GM18867 (cell line): ENCODE measurements around the gene ZMPSTE24.
"Not testable (repeated sequence)": the region's sequence is repeated elsewhere in the genome, so short reads cannot be mapped to it uniquely, and the experiment has no call there.

Experiments used
- ATAC-seq: cut with Tn5 transposase; IDR thresholded peaks from one replicate; pipeline ENCODE4 v1.9.1; 2021; ENCODE audit warnings: mild to moderate bottlenecking, moderate library complexity; ENCODE audit not compliant: unreplicated experiment

The ZMPSTE24 gene

DNA sequence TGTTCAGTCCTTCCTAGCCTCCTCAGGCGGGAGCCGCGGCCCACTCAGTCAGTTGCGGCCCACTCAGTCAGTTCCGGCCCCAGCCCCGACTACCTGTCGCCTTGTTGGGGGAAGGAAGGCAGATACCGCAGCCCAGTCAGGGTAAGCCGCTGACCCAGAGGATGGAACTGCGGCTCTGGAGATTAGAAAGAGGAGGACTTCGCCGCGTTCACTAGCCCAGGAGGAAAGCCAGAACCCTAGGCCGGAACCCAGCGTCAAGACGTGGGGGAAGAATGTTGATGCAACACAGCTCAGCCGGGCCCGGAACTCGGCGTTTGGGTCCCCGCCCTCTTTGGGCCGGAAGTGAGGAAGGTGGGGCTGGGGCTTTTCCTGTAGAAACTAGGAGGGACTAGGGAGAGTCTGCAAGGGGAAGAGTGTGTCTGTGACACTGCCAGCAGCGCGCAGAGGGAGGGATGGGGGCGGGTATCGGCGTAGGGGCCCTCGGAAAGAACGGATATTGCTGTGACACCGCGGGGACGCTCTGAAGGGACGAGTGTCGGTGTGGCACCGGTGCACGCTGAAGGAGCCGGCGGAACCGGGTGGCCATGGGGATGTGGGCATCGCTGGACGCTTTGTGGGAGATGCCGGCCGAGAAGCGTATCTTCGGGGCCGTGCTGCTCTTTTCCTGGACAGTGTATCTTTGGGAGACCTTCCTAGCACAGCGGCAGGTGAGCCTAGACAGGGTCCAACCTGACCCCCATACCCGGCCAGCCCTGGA is at the start of gene ZMPSTE24:
ZMPSTE24 (plus strand) TSS at position 549 of the 757 bp plus-strand sequence; CDS start at position 585, 36 bp downstream.
- peak; percentile 89 for ATAC-seq

DNA sequence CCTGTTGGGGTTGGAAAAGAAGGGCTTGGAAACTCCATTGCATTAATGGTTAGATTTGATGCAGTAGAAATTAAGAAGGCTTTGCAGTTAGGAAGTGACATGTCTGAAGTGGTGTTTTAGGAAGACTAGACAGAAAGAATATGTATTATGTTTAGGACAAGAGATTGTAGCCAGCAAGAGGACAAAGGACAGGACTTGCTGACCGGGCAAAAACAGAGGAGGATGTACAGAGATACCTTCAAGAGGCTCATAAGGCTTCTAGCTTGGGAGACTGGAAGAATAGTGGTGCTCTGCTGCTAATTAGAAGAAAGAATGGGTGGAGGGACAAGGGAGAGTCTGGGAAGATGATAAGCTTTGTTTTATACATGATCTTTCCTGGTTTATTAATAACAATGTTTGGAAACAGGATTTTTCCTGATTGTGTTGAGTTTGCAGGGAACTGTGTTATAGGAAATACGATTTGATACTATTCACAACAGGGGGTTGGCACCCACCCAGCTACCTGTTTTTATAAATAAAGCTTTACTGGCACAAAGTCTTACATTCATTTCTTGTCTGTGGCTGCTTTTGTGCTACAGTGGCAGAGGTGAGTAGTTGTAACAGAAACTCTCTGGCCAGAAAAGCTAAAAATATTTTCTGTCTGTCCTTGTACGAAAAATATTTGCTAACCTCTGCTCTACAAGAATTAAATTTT is 47.4 kb upstream of the ZMPSTE24 start:
- no peak for ATAC-seq

DNA sequence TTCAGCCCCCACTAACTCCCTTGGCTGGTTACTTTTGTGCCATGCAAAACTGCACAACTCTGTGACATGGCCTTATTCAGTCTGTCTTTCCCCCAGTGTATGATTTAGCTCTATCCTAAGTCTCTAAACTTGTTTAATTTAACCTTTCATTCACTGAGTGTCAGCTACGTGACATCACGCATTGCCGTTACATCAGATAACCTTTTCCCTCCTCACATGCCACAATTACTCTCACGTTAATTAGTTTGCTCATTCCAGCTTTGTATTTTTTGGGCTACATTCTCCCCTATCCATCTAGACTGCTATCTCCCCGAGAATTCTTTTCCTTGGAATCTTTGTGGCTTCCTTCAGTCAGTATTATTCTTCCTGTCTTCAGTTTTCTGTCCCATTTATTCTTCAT is 39.7 kb upstream of the ZMPSTE24 start:
- no peak for ATAC-seq

DNA sequence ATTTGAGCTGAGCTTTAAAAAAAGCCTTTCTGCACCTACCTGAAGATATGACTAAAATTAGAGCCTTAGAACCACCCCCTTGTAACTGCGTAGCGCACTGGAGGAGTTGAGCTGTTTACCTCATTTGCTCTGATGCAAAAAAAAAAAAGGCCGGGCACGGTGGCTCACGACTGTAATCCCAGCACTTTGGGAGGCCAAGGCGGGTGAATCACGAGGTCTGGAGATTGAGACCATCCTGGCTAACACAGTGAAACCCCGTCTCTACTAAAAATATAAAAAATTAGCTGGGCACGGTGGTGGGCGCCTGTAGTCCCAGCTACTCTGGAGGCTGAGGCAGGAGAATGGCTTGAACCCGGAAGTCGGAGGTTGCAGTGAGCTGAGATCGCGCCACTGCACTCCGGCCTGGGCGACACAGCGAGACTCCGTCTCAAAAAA is 36.5 kb upstream of the ZMPSTE24 start:
- not testable (repeated sequence) for ATAC-seq

DNA sequence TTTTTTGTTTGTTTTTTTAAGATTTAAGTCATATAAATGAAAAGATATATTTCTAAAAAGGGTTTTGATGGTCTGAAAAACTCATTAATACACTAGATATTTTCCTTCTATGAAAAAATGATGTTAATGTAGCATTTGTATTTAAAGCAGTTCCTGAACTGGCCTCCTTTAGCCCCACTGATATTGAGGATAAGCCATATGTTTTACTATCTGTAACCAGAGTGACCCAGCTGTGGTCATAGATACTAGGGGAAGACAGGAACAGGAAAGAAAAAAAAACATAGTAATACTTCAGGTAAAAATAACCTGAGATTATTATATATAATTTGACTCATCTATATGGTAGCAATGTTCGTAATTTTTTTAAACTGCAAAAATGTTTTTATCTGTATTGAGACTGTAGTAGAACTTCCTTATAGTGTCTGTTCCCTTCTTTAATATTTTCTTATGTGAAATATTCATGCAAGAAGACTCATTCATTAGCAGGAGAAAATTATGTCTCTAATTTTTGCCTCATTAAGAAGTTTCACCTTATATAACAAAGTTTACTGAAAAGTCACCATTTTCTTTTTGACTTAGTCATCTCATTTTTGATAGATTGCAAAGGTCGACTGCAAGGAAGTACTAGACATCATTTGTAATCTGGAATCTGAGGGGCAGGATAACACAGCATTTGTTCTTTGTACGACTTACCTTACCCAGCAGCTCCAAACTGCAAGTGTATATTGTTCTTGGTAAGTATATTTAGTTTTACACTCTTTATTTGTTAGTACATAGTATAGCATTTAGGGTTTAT is 35.9 kb upstream of the ZMPSTE24 start:
- no peak for ATAC-seq

DNA sequence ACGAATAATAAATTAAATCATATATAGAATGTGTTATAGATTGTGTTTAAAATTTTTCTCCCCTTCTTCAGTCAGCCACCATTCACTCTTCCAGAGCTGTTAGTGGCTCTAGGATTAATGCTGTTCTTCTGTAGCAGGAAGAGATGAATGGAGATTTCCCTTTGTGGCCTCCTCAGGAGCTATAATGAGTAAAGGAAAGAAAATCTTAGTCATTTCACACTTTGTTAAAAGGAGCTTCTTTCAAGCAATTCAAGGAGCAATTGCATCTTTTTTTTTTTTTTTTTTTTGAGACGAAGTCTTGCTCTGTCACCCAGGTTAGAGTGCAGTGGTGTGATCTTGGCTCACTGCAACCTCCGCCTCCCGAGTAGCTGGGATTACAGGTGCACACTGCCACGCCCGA is 34.0 kb upstream of the ZMPSTE24 start:
- ATAC-seq: no peak

DNA sequence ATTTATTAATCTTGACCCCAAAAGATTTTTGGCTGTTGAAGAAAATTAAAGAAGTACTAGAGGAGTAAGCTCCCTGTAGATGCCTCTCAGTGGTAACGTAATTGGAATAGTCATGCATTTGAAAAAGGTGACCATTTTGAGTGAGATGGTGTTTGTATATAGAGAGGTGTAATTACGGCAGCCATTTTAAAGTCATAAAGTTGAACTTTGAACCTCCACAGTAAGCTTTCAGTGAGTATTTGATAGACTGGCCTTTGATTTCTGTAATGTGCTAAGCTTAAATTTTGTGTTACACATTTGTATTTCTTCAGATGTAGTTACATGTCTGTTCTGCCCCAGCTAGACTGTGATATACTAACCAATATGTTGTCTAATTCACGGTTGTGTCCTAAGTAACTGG is 31.8 kb upstream of the ZMPSTE24 start:
- no peak for ATAC-seq

DNA sequence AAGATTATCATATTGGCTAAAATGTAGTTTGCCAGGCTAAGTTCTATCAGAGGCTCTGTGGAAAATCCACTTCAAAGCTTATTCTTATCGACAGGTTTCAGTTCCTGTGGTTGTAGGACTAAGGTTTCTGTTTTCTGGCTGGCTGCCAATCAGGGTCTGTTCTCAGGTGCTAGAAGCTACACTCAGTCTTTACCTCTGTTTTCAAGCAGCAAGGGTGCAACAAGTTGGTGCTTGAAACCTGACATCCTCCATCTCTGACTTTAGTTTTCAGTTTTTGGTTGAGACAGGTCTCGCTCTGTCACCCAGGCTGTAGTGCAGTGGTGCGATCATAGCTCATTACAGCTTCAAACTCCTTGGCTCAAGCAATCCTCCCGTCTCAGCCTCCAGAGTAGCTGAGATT is 25.6 kb upstream of the ZMPSTE24 start:
- ATAC-seq: peak; percentile 87

DNA sequence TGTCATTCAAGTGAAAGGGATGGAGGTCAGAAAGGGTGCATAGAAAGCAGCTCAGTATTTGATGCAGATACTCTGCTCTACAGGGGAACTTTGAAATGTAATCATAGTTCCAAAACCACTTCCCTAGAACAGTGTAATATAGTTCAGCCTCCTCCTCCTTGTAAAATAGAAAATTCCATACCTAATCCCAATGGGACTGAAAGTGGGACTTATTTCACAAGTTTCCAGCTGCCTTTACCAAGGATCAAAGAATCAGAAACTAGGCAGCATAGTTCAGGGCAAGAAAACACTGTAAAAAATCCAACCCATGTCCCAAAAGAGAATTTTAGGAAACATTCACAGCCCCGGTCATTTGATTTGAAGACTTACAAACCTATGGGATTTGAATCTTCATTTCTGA is 18.4 kb upstream of the ZMPSTE24 start:
- no peak for ATAC-seq

DNA sequence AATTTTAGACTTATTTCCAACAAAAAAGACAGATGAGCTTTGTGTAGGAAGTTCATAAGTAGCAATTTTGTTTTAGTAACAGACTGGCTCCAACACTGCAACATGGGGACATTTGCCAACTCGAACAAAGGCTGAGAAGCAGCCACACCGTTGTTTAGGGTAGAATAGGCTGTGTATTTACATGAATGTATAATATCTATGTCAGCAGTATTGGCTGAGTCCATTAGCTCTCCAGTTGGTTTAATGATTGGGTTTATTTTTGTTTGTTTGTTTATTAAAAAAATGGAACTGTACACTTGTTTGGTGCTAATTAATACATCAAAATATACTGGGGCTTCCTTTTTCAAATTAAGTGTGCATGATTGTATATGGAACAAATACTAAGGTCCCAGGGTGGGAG is 17.6 kb upstream of the ZMPSTE24 start:
- no peak for ATAC-seq

DNA sequence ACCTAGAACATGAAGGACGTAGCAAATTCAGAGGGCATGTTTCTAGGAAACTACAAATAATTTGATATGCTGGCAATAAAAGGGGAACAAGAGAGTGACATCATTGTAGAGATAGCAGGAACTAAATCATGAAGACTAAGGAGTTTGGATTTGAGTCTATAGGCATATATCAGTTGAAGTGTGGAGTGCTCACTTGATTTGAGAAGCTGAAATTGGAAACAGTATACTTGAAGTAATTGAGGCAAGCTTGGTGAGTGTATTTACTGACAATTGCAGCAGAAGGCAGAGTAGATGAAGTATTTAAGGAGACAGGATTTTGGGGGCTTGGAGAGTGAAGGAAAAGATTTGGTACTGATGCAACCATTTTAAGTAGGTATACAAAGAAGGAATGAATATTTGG is 16.7 kb upstream of the ZMPSTE24 start:
- ATAC-seq: peak; percentile 5

DNA sequence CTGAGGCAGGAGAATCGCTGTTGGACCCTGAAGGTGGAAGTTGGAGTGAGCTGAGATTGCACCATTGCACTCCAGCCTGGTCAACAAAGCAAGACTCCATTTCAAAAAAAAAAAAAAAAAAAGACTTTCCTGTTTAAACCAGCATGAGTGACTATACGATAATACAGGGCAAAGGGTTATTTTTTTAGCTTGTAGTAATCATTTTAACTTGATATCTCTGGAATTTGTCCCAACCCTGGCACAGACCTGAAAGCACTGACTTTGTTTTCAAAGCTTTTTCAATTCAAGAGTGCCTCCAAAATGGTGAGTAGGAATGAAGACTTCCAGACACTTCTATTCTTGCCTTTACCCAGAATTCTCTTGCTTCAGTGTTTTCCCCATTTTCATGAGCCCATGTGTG is 14.7 kb upstream of the ZMPSTE24 start:
- no peak for ATAC-seq

DNA sequence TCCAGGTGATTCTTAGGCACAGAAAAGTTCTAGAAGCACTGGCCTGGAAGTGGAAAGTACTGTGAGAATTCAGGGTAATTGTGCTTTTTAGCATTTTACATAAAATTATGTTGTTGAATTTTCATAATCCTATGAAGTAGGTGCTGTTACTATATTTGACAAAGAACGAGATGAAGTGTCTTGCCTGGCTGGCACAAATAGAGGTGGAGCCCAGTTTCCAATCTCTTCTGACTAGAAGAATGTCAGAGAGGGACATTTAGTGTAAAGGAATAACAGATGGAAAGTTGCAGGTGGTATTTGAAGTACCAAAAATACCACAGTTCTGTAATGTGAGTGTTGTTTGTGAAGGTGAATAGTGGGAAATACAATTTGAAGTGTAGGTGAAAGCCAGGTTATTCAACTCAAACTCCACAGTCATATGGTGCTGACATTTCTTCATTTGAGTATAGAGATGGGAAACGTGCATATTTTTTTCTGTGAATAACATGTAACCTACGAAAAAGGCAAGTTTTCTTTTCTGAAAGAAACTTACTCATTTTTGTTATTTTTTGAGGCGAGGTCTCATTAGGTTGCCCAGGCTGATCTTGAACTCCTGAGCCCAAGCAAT is 13.8 kb upstream of the ZMPSTE24 start:
- no peak for ATAC-seq

DNA sequence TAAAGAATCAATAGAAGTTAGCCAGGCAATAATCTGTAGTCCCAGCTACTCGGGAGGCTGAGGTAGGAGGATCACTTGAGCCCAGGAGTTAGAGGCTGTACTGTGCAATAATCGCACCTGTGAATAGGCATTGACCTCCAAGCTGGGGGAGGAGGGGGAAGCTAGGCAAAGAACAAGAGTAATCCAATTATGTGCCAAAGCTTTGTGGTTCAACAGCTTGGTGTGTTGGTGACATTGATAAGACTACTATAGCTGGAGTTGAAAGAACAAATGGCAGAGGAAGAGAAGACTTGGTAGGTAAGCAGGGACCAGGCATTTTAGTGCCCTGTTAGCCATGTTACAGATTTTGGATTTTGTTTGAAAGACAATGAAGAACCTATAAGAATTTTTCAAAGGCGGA is 12.3 kb upstream of the ZMPSTE24 start:
- no peak for ATAC-seq

DNA sequence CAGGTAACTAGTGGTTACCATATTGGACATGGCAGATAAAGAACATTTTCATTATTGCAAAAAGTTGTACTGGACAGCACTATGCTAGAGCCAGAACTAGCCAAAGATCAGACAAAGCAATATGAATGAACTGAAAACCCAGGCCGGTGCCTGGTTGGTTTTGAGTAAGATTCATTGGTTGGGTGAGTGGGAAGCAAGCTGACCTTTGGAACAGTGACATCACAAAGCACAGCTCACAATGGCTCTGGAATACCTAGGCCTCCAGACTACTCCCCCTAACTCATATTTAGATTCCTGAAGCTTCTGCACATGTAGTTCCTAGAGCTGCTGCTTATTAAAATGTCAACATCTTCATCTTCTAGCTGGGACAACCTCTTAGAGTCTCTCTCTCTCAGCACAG is 10.4 kb upstream of the ZMPSTE24 start, which contains the start of gene TMCO2:
TMCO2 (plus strand) TSS at position 283 of the 400 bp plus-strand sequence; CDS start at position 340, 57 bp downstream.
- ATAC-seq: no peak

DNA sequence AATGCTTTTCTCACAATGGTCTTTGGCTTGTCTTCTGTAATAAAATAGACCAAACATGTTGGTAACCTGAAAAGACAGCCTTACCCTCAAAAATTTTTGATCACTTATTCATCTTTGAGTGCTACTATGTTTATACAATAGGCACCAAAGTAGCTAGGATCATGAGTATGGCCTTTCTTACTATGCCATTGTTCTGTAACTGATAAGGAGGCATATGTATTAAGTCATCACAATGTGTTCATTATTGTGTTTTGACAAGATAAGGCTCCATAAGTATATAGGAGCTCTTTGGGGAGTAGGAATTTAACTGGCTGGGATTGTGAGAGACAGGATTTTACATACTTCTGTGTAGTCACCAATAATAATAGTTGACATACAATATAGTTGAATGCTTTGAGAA is 9.6 kb upstream of the ZMPSTE24 start:
- ATAC-seq: no peak

DNA sequence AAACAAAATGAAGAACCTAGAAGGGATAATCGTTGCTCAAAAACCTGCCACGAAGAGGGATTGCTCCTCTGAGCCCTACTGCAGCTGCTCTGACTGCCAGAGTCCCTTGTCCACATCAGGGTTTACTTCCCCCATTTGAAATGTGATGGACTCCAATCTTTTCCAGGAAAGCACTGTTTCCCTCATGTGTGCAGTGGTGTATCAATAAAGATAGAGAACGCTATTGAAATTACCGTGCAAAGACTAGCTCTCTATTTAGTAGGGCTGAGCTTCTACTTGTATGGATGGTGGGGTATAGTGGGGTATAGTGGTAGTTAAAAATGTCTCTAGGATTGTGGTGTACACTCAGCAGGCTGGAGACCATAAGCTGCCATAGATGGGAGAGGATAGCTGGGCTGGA is 6.6 kb upstream of the ZMPSTE24 start:
- no peak for ATAC-seq

DNA sequence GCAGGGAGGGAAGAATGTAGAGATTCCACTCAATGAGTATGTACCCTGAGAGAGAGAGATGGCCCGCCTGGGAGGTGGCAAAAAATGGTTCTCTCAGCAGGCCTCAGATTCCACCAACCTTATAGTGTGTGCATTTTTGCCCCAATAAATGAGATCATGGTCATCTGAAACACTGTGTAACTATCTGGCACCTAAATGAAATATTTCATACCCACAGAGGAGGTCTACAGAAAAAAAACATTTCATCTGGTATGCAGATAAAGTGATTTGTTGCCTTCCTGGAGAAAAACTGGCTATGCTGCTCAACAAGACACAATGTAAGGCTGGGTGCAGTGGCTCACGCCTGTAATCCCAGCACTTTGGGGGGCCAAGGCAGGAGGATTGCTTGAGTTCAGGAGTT is 5.4 kb upstream of the ZMPSTE24 start:
- ATAC-seq: no peak

DNA sequence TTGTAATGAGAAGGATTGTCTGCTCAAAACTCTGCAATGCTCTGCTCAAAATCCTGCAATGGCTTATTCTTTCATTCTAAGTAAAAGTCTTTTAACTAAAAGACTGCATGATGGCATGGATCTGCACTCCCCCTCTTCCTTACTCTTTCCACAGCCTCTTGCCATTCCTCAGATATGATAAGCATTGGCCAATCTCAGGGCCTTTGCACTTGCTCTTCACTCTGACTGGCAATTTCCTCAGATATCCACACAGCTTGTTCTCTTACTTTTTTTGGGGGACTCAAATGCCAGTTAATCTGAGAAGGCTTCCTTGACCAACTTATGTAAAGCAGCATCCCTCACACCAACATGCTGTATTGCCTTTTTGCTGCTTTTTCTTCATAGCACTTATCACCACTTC is 2.8 kb upstream of the ZMPSTE24 start:
- ATAC-seq: no peak

DNA sequence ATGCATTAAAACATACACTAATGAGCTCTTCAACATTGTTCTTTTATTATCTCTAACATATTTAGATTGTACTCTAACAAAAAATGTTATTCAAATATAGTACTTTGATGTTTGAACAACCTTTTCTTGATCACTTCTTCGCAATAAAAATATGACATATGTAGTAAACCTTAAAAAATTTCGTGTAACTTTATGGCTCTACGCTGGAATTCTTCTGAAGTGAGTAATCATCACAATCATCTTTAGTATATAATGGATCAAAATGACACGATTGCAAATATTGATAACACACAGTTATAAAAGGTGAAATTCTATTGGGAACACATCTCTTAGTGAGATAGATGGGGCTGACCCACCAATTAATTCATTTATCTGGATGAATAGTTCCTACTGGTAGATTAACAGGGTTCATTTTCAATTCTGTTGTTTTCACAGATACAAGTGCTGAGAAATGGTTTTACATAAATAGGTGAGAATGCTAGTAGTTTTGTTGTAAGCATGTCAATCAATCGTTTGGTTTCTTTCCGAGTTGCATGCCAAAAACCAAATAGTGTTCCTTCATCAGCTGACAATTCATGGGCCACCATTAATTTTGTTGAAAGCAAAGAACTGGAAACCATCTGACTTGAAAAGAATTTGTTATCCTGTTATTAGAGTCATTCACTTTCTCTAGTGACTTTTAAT is 1.5 kb upstream of the ZMPSTE24 start:
- ATAC-seq: no peak

DNA sequence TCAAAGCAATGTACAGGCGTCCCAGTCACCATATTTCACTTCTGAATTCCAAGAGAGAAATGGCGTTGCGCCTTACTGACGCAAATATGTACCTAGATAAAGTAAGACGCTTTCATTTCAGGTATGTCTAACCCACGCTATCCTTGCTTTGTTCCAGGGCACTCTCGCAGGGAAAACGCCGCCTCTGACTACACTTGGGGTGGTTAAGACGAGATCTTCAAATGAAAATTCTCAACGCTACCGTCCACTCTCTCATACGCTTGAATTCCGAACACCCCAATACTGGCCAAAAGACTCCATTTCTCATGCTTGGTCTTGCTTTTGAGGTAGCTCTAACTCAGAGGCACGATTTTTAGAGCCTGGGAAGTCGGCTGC is 736 bp upstream of the ZMPSTE24 start:
- no peak for ATAC-seq
